Measurements from ENCODE around the gene ASB16. TPM values are rescaled to one million over a fixed set of nuclear protein-coding genes. Genes with fewer than 3 reads are reported as not detected.
A peak's percentile ranks its signal among the peaks of the same experiment; 100 is the strongest.

ASB16 gene
- total RNA-seq, 1 donor from 2014 or later, result 0.16 TPM

DNA sequence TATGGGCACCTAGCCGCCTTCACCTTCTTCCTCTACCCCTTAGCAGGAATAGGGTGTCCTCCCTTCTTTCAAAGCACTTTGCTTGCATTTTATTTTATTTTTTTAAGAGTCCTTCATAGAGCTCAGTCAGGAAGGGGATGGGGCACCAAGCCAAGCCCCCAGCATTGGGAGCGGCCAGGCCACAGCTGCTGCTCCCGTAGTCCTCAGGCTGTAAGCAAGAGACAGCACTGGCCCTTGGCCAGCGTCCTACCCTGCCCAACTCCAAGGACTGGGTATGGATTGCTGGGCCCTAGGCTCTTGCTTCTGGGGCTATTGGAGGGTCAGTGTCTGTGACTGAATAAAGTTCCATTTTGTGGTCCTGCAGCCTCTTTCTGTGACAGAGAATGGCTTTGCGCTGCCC, 20.9 kb downstream of the ASB16 start:
- Mint-ChIP-seq H3K4me1 (peaks cover 23% of the 10 kb centered on the region), H3K4me3 (no peak overlapping the region), H3K36me3 (peaks cover 23% of the 10 kb centered on the region), H3K27me3 (ENCODE audit: low read depth) (no peaks in the 10 kb centered on the region), H3K27ac (peak overlapping the region; percentile 76), H3K9me3 (no peaks in the 10 kb centered on the region)
- no peak for DNase-seq (ENCODE audit: low spot score in 2 of 2, unreplicated experiment in 2 of 2)
- TF ChIP-seq, protein P1, sequence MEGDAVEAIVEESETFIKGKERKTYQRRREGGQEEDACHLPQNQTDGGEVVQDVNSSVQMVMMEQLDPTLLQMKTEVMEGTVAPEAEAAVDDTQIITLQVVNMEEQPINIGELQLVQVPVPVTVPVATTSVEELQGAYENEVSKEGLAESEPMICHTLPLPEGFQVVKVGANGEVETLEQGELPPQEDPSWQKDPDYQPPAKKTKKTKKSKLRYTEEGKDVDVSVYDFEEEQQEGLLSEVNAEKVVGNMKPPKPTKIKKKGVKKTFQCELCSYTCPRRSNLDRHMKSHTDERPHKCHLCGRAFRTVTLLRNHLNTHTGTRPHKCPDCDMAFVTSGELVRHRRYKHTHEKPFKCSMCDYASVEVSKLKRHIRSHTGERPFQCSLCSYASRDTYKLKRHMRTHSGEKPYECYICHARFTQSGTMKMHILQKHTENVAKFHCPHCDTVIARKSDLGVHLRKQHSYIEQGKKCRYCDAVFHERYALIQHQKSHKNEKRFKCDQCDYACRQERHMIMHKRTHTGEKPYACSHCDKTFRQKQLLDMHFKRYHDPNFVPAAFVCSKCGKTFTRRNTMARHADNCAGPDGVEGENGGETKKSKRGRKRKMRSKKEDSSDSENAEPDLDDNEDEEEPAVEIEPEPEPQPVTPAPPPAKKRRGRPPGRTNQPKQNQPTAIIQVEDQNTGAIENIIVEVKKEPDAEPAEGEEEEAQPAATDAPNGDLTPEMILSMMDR (IDR thresholded peaks at IDR 0.05; ENCODE audit: unreplicated experiment), result no peak

DNA sequence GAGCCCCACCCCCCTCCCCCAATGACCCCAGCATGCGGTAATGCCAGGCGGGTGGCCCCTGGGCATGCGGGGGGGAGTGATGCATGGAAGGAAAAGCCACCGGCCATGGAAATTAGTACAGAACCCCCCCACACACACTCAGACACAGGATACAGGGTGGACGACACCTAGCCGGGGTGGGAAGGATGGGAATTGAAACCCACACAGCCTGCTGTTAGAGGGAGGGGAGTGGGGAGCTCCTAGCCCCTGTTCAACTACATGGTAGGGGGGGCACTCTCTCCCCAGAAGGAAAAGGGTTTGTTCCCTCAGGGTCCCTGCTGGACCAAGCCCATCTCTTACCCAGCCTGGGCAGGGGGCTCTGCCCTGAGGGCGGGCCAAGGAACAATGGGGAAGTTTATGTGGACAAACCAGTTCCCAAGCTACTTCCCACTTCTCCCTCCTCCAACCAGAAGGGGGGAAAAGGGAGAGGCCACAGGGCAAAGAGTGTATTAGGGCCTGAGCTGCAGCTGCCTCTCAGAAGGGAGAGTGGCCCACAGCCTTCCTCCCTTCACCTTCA, 21.5 kb downstream of the ASB16 start:
- H3K9me3 Mint-ChIP-seq, result no peaks in the 10 kb centered on the region
- no peak overlapping the region for H3K4me3 Mint-ChIP-seq
- TF ChIP-seq, protein P1 (IDR thresholded peaks at IDR 0.05; ENCODE audit: unreplicated experiment), result no peak
- no peaks in the 10 kb centered on the region for H3K27me3 Mint-ChIP-seq (ENCODE audit: low read depth)
- H3K36me3 Mint-ChIP-seq, result peaks cover 26% of the 10 kb centered on the region
- peaks cover 25% of the 10 kb centered on the region for H3K4me1 Mint-ChIP-seq
- H3K27ac Mint-ChIP-seq, result peak overlapping the region; percentile 39
- no peak for DNase-seq (ENCODE audit: low spot score in 2 of 2, unreplicated experiment in 2 of 2)

DNA sequence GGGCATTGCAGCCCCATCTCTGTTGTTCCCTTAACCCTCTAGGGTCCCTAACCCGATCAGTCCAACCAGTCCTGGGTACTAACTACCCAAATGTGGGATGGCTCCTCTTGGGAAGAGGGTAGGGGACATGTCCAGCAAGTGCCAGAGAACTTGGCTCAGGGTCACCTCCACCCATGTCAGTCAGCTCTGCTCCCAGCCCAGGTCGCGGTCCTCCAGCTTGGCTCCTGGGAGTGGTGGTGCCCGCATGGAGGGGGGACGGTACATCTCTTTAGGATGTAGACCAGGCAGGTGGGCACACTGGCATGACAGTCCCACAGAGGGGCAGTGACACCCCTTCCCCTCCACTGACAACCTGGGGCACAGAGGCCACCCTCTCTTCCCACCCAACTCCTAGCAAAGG, 22.2 kb downstream of the ASB16 start:
- Mint-ChIP-seq H3K4me3 (no peak overlapping the region), H3K36me3 (peaks cover 30% of the 10 kb centered on the region), H3K27me3 (ENCODE audit: low read depth) (no peaks in the 10 kb centered on the region), H3K27ac (peak overlapping the region; percentile 50), H3K9me3 (no peaks in the 10 kb centered on the region), H3K4me1 (peaks cover 26% of the 10 kb centered on the region)
- TF ChIP-seq, protein P1 (IDR thresholded peaks at IDR 0.05; ENCODE audit: unreplicated experiment), result no peak
- no peak for DNase-seq (ENCODE audit: low spot score in 2 of 2, unreplicated experiment in 2 of 2)

DNA sequence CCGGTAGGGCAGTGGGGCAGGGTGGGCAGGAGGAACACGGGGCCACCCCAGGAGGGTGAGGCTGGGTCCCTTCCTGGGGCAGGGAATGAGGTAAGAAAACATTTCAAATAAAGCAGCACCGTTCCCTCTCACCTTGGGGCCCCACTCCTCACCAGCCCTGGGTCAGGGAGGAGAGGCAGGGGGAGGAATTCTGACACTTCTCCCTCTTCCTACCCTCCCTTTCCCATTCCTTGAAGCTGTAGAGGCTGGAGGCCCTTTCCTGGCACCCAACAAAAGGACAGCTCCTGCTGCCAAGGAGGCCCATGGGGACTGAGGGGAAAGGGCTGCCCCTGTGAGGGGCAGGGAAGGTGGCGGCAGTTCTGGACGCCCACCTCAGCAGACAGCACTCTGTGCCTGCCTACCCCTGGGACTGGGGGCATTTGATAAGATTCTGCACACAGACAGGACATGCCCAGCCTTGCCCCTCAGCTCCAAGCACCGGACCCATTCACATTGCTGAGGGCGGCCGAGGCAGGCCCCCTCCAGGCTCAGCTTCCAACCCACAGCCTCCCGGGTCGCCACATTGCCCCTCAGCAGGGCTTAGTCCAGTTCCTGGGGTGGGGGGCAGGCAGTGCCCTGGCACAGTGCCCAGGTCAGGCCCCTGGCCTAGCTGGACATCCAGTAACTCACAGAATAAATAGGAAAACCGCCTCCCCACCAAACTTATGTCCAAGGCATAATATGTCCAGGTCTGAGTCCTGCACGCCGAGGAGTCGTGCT, 23.0 kb downstream of the ASB16 start:
- Mint-ChIP-seq H3K4me3 (no peak overlapping the region), H3K27me3 (ENCODE audit: low read depth) (no peaks in the 10 kb centered on the region), H3K9me3 (no peaks in the 10 kb centered on the region), H3K27ac (peak overlapping the region; percentile 50), H3K4me1 (peaks cover 26% of the 10 kb centered on the region), H3K36me3 (peaks cover 30% of the 10 kb centered on the region)
- no peak for DNase-seq (ENCODE audit: low spot score in 2 of 2, unreplicated experiment in 2 of 2)
- TF ChIP-seq, protein P1 (IDR thresholded peaks at IDR 0.05; ENCODE audit: unreplicated experiment), result no peak

DNA sequence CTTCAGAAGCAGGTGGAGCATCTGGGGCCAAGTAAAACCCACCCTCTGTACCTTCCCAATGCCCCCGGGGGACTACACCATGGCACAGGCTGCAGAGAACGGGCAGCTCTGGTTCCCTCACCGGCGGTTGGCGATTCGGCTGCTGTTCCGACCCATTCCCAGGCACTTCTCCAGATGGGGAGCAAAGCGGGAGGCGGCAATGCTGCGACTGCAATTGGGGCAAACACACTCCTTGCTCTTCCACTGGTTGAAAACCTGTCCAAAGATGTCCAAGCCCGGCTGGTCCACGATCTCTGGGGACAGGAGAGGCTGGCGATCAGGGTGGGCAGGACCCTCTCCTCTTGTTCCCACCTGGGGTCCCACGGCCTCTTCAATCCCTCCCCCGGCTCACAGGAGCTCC, 26.6 kb downstream of the ASB16 start:
- Mint-ChIP-seq H3K27me3 (ENCODE audit: low read depth) (no peaks in the 10 kb centered on the region), H3K4me3 (no peak overlapping the region), H3K27ac (no peak overlapping the region), H3K9me3 (no peaks in the 10 kb centered on the region), H3K36me3 (peaks cover 14% of the 10 kb centered on the region), H3K4me1 (peaks cover 29% of the 10 kb centered on the region)
- no peak for DNase-seq (ENCODE audit: low spot score in 2 of 2, unreplicated experiment in 2 of 2)
- TF ChIP-seq, protein P1 (IDR thresholded peaks at IDR 0.05; ENCODE audit: unreplicated experiment), result no peak
